ENCODE results near the gene PPP1R15B. TPM values are rescaled to one million over a fixed set of nuclear protein-coding genes. Genes with fewer than 3 reads are reported as not detected.

Gene PPP1R15B
- total and polyA plus RNA-seq, 10 of the 15 experiments (the other 5 are each of a cell fraction or from before 2014, with no cell fraction given) = 13.9 to 38.1 (median 26.5) TPM

DNA sequence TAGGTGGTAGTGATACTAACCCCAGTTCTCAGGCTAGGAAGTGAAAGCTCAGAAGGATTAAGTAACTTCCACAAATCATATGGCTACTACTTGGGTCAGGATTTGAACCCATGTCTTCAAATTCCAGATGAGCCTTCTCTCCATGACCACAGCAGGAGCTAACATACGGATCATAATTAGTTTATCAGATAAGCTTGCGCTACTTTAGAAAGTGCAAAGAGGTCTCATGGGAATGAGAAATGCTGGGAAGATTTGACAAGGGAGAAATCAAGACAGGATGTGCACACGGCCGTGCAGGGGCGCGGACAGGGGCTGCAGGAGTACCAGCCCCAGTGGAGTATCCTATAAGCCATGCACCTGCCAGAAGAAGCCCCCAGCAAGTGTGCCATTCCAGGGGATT is 57.0 kb downstream of the PPP1R15B start (continued):
- TF ChIP-seq MLLT1 (IDR thresholded peaks at IDR 0.05) = no peak
- TF ChIP-seq EGR1 (IDR thresholded peaks at IDR 0.05; ENCODE audit: borderline replicate concordance in 1 of 2, low read depth in 2 of 2, low read length in 2 of 2) = no peak
- TF ChIP-seq CEBPB (IDR thresholded peaks at IDR 0.05; ENCODE audit: borderline replicate concordance in 1 of 2, low read depth in 2 of 2, low read length in 2 of 2) = no peak
- TF ChIP-seq GABPA (IDR thresholded peaks at IDR 0.05; ENCODE audit: low read depth) = no peak
- TF ChIP-seq FOXK2 (IDR thresholded peaks at IDR 0.05) = no peak
- no peak for TF ChIP-seq ZNF217 (IDR thresholded peaks at IDR 0.05)

Small RNA genes within 50 kb of the gene (small RNA-seq; reads per million reads assigned to genes)
- not detected for gene AL606489.2

Other genes starting within 250 kb of the PPP1R15B start
- not detected in 2 replicates for gene REN, start 245.5 kb downstream of the PPP1R15B start, total RNA-seq (2014; rRNA removed)
- not detected in 2 replicates for gene REN, start 245.5 kb downstream of the PPP1R15B start, total RNA-seq (2014; rRNA removed; fragmentation: Illumina TruSeq; extraction: Trizol)
- not detected in 2 replicates for gene REN, start 245.5 kb downstream of the PPP1R15B start, total RNA-seq (2021)
- gene REN, start 245.5 kb downstream of the PPP1R15B start, polyA plus RNA-seq (2011; rRNA removed) = not detected in 2 replicates
- not detected in 2 replicates for gene REN, start 245.5 kb downstream of the PPP1R15B start, polyA plus RNA-seq (2014; fragmentation: Illumina TruSeq; extraction: Trizol)
- gene REN, start 245.5 kb downstream of the PPP1R15B start, polyA plus RNA-seq (2014; fragmentation: Nextera tagmentation; extraction: Ambion mirVana) = not detected
- not detected in 2 replicates for gene REN, start 245.5 kb downstream of the PPP1R15B start, polyA plus RNA-seq (2014; rRNA removed)
- gene REN, start 245.5 kb downstream of the PPP1R15B start, polyA plus RNA-seq (2016; fragmentation: Nextera tagmentation; extraction: Ambion mirVana) = not detected
- gene KISS1, start 215.3 kb downstream of the PPP1R15B start, total RNA-seq (2014; rRNA removed) = not detected in 2 replicates
- not detected in 2 replicates for gene KISS1, start 215.3 kb downstream of the PPP1R15B start, total RNA-seq (2014; rRNA removed; fragmentation: Illumina TruSeq; extraction: Trizol)
- not detected in 2 replicates for gene KISS1, start 215.3 kb downstream of the PPP1R15B start, total RNA-seq (2021)
- not detected in 2 replicates for gene KISS1, start 215.3 kb downstream of the PPP1R15B start, polyA plus RNA-seq (2011; rRNA removed)
- gene KISS1, start 215.3 kb downstream of the PPP1R15B start, polyA plus RNA-seq (2014; fragmentation: Illumina TruSeq; extraction: Trizol) = not detected in 2 replicates
- not detected for gene KISS1, start 215.3 kb downstream of the PPP1R15B start, polyA plus RNA-seq (2014; fragmentation: Nextera tagmentation; extraction: Ambion mirVana)
- gene KISS1, start 215.3 kb downstream of the PPP1R15B start, polyA plus RNA-seq (2014; rRNA removed) = not detected in 2 replicates
- not detected for gene KISS1, start 215.3 kb downstream of the PPP1R15B start, polyA plus RNA-seq (2016; fragmentation: Nextera tagmentation; extraction: Ambion mirVana)
- gene GOLT1A, start 197.8 kb downstream of the PPP1R15B start, total RNA-seq (2014; rRNA removed) = not detected in 2 replicates
- not detected in 2 replicates for gene GOLT1A, start 197.8 kb downstream of the PPP1R15B start, total RNA-seq (2014; rRNA removed; fragmentation: Illumina TruSeq; extraction: Trizol)
- gene GOLT1A, start 197.8 kb downstream of the PPP1R15B start, total RNA-seq (2021) = not detected in 2 replicates
- 0.46 and 0.68 TPM in 2 replicates for gene GOLT1A, start 197.8 kb downstream of the PPP1R15B start, polyA plus RNA-seq (2011; rRNA removed)
- 0.65 TPM in 1 of 2 replicates, not detected in the other for gene GOLT1A, start 197.8 kb downstream of the PPP1R15B start, polyA plus RNA-seq (2014; fragmentation: Illumina TruSeq; extraction: Trizol)
- gene GOLT1A, start 197.8 kb downstream of the PPP1R15B start, polyA plus RNA-seq (2014; fragmentation: Nextera tagmentation; extraction: Ambion mirVana) = under 1 TPM in 1 of 2 experiments, not detected in 1; 0.09 TPM
- not detected in 2 replicates for gene GOLT1A, start 197.8 kb downstream of the PPP1R15B start, polyA plus RNA-seq (2014; rRNA removed)
- gene GOLT1A, start 197.8 kb downstream of the PPP1R15B start, polyA plus RNA-seq (2016; fragmentation: Nextera tagmentation; extraction: Ambion mirVana) = not detected
- 0.05 and 0.11 TPM in 2 replicates for gene PLEKHA6, start 51.9 kb downstream of the PPP1R15B start, total RNA-seq (2014; rRNA removed)
- 0.05 and 0.27 TPM in 2 replicates for gene PLEKHA6, start 51.9 kb downstream of the PPP1R15B start, total RNA-seq (2014; rRNA removed; fragmentation: Illumina TruSeq; extraction: Trizol)
- gene PLEKHA6, start 51.9 kb downstream of the PPP1R15B start, total RNA-seq (2021) = 0.21 and 0.69 TPM in 2 replicates
- 0.33 and 0.81 TPM in 2 replicates for gene PLEKHA6, start 51.9 kb downstream of the PPP1R15B start, polyA plus RNA-seq (2011; rRNA removed)
- gene PLEKHA6, start 51.9 kb downstream of the PPP1R15B start, polyA plus RNA-seq (2014; fragmentation: Illumina TruSeq; extraction: Trizol) = 0.04 and 0.06 TPM in 2 replicates
- gene PLEKHA6, start 51.9 kb downstream of the PPP1R15B start, polyA plus RNA-seq (2014; fragmentation: Nextera tagmentation; extraction: Ambion mirVana) = not detected
- gene PLEKHA6, start 51.9 kb downstream of the PPP1R15B start, polyA plus RNA-seq (2014; rRNA removed) = 0.04 and 0.14 TPM in 2 replicates
- gene PLEKHA6, start 51.9 kb downstream of the PPP1R15B start, polyA plus RNA-seq (2016; fragmentation: Nextera tagmentation; extraction: Ambion mirVana) = not detected
- 13.9 and 16.3 TPM in 2 replicates for gene PIK3C2B, start 83.0 kb upstream of the PPP1R15B start, total RNA-seq (2014; rRNA removed)
- 8.5 and 9.2 TPM in 2 replicates for gene PIK3C2B, start 83.0 kb upstream of the PPP1R15B start, total RNA-seq (2014; rRNA removed; fragmentation: Illumina TruSeq; extraction: Trizol)
- 33.5 and 38.1 TPM in 2 replicates for gene PIK3C2B, start 83.0 kb upstream of the PPP1R15B start, total RNA-seq (2021)
- gene PIK3C2B, start 83.0 kb upstream of the PPP1R15B start, polyA plus RNA-seq (2011; rRNA removed) = 15.9 and 33.9 TPM in 2 replicates
- 10.2 and 14.4 TPM in 2 replicates for gene PIK3C2B, start 83.0 kb upstream of the PPP1R15B start, polyA plus RNA-seq (2014; fragmentation: Illumina TruSeq; extraction: Trizol)
- gene PIK3C2B, start 83.0 kb upstream of the PPP1R15B start, polyA plus RNA-seq (2014; fragmentation: Nextera tagmentation; extraction: Ambion mirVana) = 1 to 10 TPM; 2.2 to 5.0 TPM
- 23.8 and 28.2 TPM in 2 replicates for gene PIK3C2B, start 83.0 kb upstream of the PPP1R15B start, polyA plus RNA-seq (2014; rRNA removed)
- gene PIK3C2B, start 83.0 kb upstream of the PPP1R15B start, polyA plus RNA-seq (2016; fragmentation: Nextera tagmentation; extraction: Ambion mirVana) = 1 to 10 TPM; 6.0 to 8.2 TPM
- gene MDM4, start 104.6 kb upstream of the PPP1R15B start, total RNA-seq (2014; rRNA removed) = 36.8 and 43.9 TPM in 2 replicates
- 36.1 and 37.8 TPM in 2 replicates for gene MDM4, start 104.6 kb upstream of the PPP1R15B start, total RNA-seq (2014; rRNA removed; fragmentation: Illumina TruSeq; extraction: Trizol)
- gene MDM4, start 104.6 kb upstream of the PPP1R15B start, total RNA-seq (2021) = 54.5 and 64.5 TPM in 2 replicates
- 74.4 and 108 TPM in 2 replicates for gene MDM4, start 104.6 kb upstream of the PPP1R15B start, polyA plus RNA-seq (2011; rRNA removed)
- 12.4 and 13.7 TPM in 2 replicates for gene MDM4, start 104.6 kb upstream of the PPP1R15B start, polyA plus RNA-seq (2014; fragmentation: Illumina TruSeq; extraction: Trizol)
- 10 to 100 TPM in 1 of 2 experiments, 1 to 10 TPM in 1; 2.5 to 11.5 TPM for gene MDM4, start 104.6 kb upstream of the PPP1R15B start, polyA plus RNA-seq (2014; fragmentation: Nextera tagmentation; extraction: Ambion mirVana)
- gene MDM4, start 104.6 kb upstream of the PPP1R15B start, polyA plus RNA-seq (2014; rRNA removed) = 20.5 and 20.6 TPM in 2 replicates
- 10 to 100 TPM; 22.3 to 23.2 TPM for gene MDM4, start 104.6 kb upstream of the PPP1R15B start, polyA plus RNA-seq (2016; fragmentation: Nextera tagmentation; extraction: Ambion mirVana)

All from GM12878 (cell line).